Effector memory CD8-positive, alpha-beta T cell (primary cell): Measurements from ENCODE around the gene NUTM2B.
"Not testable (repeated sequence)": the region's sequence is repeated elsewhere in the genome, so short reads cannot be mapped to it uniquely, and the experiment has no call there.

ENCODE experiments used
- ATAC-seq: fragments of 150-1000 bp; cut with Tn5 transposase; replicated peaks from 2 replicates; pipeline ENCODE4 v1.10.0; 2021; ENCODE audit warnings: mild to moderate bottlenecking, moderate library complexity
- DNase-seq, 3 experiments: peaks; one replicate each; pipeline ENCODE4 v3.0.0; 2021
- H3K27ac Mint-ChIP-seq, 2 donors: one replicate each; pipeline ENCODE4 v1.8.0; 2022; ENCODE audit warnings: mild to moderate bottlenecking in 2 of 2, mixed read lengths in 2 of 2, moderate library complexity in 2 of 2
- H3K27me3 Mint-ChIP-seq, 2 donors: one replicate each; pipeline ENCODE4 v1.8.0; 2022; ENCODE audit warnings: mixed read lengths in 2 of 2
- H3K36me3 Mint-ChIP-seq: one replicate; pipeline ENCODE4 v1.8.0; 2022; ENCODE audit warnings: mild to moderate bottlenecking, moderate library complexity, mixed read lengths; ENCODE audit not compliant: insufficient read depth
- H3K4me1 Mint-ChIP-seq, 2 donors: one replicate each; pipeline ENCODE4 v1.8.0; 2022; ENCODE audit warnings: low read depth in 2 of 2, mixed read lengths in 2 of 2
- H3K4me3 Mint-ChIP-seq, 2 donors: one replicate each; pipeline ENCODE4 v1.8.0; 2022; ENCODE audit warnings: mild to moderate bottlenecking in 2 of 2, mixed read lengths in 2 of 2, moderate library complexity in 2 of 2
- H3K9me3 Mint-ChIP-seq, 2 donors: one replicate each; pipeline ENCODE4 v1.8.0; 2022; ENCODE audit warnings: mixed read lengths in 2 of 2

NUTM2B gene

GRCh38 chr10:79700381-79700944 lies 2.6 kb upstream of the NUTM2B start:
- not testable (repeated sequence) for DNase-seq, H3K9me3 Mint-ChIP-seq, H3K27me3 Mint-ChIP-seq, H3K4me1 Mint-ChIP-seq, H3K36me3 Mint-ChIP-seq, H3K4me3 Mint-ChIP-seq, H3K27ac Mint-ChIP-seq, ATAC-seq

GRCh38 chr10:79707017-79707416 lies 4.0 kb downstream of the NUTM2B start:
- not testable (repeated sequence) for H3K4me3 Mint-ChIP-seq, H3K27me3 Mint-ChIP-seq, H3K27ac Mint-ChIP-seq, H3K9me3 Mint-ChIP-seq, ATAC-seq, DNase-seq, H3K36me3 Mint-ChIP-seq, H3K4me1 Mint-ChIP-seq

GRCh38 chr10:79714976-79715375 lies 11.9 kb downstream of the NUTM2B start:
- not testable (repeated sequence) for H3K4me3 Mint-ChIP-seq, H3K9me3 Mint-ChIP-seq, H3K4me1 Mint-ChIP-seq, H3K27me3 Mint-ChIP-seq, H3K27ac Mint-ChIP-seq, H3K36me3 Mint-ChIP-seq, ATAC-seq, DNase-seq

GRCh38 chr10:79716917-79717579 lies 14.0 kb downstream of the NUTM2B start:
- not testable (repeated sequence) for ATAC-seq, H3K4me1 Mint-ChIP-seq, H3K4me3 Mint-ChIP-seq, DNase-seq, H3K9me3 Mint-ChIP-seq, H3K36me3 Mint-ChIP-seq, H3K27ac Mint-ChIP-seq, H3K27me3 Mint-ChIP-seq

DNA sequence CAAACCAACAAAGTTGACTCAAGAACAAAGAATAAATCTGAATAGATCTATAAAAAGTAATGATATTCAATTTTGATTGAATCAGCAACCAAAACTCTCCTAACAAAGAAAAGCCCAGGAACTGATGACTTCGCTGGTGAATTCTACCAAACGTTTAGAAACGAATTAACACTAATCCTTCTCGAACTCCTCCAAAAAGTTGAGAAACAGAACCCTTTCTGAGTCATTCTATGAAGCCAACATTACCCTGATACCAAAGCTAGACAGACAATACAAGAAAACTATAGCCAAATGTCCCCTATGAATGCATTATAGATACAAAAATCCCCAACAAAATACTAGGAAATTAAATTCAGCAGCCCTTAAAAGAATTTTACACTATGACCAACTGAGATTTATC lies 17.0 kb downstream of the NUTM2B start:
- not testable (repeated sequence) for H3K36me3 Mint-ChIP-seq, H3K27ac Mint-ChIP-seq, DNase-seq, H3K4me3 Mint-ChIP-seq, ATAC-seq, H3K9me3 Mint-ChIP-seq, H3K27me3 Mint-ChIP-seq, H3K4me1 Mint-ChIP-seq

- ATAC-seq, H3K36me3 Mint-ChIP-seq, H3K4me1 Mint-ChIP-seq, H3K27ac Mint-ChIP-seq, H3K27me3 Mint-ChIP-seq, H3K9me3 Mint-ChIP-seq, DNase-seq, H3K4me3 Mint-ChIP-seq: not testable (repeated sequence)
Measured at GRCh38 chr10:79726620-79727019, 23.6 kb downstream of the NUTM2B start.

DNA sequence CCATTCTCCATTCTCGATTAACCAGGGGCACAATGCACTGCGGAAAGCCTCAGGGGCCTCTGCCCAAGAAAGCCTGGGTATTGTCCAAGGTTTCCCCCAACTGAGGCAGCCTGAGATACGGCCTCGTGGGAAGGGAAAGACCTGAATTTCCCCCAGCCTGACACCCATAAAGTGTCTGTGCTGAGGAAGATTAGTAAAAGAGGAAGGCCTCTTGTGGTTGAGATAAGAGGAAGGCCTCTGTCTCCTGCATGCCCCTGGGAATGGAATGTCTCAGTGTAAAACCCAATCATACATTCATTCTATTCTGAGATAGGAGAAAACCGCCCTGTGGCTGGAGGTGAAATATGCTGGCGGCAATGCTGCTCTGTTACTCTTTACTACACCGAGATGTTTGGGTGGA lies 41.8 kb downstream of the NUTM2B start:
- not testable (repeated sequence) for ATAC-seq, H3K4me1 Mint-ChIP-seq, H3K9me3 Mint-ChIP-seq, H3K36me3 Mint-ChIP-seq, H3K27ac Mint-ChIP-seq, H3K4me3 Mint-ChIP-seq, H3K27me3 Mint-ChIP-seq, DNase-seq

- not testable (repeated sequence) for H3K27me3 Mint-ChIP-seq, H3K27ac Mint-ChIP-seq, H3K36me3 Mint-ChIP-seq, ATAC-seq, H3K4me3 Mint-ChIP-seq, H3K9me3 Mint-ChIP-seq, DNase-seq
- H3K4me1 Mint-ChIP-seq = peaks cover 15 to 17% of the 10 kb centered on the region in 2 donors
Measured at GRCh38 chr10:79748510-79748909, 45.5 kb downstream of the NUTM2B start.

DNA sequence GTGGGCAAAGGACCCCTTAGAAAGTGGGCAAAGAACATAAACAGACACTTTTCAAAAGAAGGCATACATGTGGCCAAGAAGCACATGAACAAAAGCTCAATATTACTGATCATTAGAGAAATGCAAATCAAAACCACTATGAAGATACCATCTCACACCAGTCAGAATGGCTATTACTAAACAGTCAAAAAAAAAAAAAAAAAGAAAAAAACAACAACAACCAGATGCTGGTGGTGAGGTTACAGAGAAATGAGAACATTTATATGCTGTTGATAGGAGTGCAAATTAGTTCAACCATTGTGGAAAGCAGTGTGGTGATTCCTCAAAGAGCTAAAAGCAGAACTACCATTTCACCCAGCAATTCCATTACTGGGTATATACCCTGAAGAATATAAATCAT lies 50.6 kb downstream of the NUTM2B start:
- not testable (repeated sequence) for H3K27me3 Mint-ChIP-seq, DNase-seq, ATAC-seq, H3K27ac Mint-ChIP-seq, H3K36me3 Mint-ChIP-seq, H3K9me3 Mint-ChIP-seq, H3K4me3 Mint-ChIP-seq
- peaks cover 17 to 26% of the 10 kb centered on the region in 2 donors for H3K4me1 Mint-ChIP-seq

DNA sequence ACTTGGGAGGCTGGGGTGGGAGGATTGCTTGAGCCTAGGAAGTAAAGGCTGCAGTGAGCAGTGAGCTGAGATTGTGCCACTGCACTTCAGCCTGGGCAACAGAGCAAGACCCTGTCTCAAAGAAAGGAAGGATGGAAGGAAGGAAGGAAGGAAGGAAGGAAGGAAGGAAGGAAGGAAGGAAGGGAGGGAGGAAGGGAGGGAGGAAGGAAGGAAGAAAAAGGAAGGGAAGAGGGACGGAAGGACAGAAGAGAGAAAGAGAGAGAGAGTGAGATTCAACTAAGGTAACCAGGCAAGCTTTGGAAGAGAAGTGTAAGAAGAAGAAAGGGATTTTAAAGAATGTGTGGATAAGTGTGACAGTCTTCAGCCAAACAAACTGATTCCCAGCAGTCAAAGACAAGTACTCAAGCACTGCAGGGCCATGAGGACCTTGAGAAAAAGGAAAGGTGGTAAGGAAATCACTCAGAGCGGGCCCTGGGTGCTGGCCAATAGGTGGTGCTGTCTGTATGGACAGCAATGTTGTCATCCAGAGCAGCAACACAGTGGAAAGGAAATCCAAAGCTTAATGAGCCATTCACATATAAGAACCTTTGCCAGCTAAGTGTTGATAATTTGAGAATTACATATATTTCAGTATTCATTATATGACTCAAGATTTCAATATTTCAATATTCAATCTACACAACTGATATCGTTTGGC lies 55.4 kb downstream of the NUTM2B start:
- not testable (repeated sequence) for H3K27me3 Mint-ChIP-seq, H3K27ac Mint-ChIP-seq, H3K36me3 Mint-ChIP-seq, H3K9me3 Mint-ChIP-seq, ATAC-seq, DNase-seq, H3K4me3 Mint-ChIP-seq
- H3K4me1 Mint-ChIP-seq = peaks cover 1 to 14% of the 10 kb centered on the region in 2 donors
